HFFc6 (cell line): ENCODE data around the gene BRMS1. TPM values are rescaled to one million over a fixed set of nuclear protein-coding genes. Genes with fewer than 3 reads are reported as not detected.
"Not testable (repeated sequence)": the region's sequence is repeated elsewhere in the genome, so short reads cannot be mapped to it uniquely, and the experiment has no call there.

Experiments
- DNase-seq: peaks from one replicate; pipeline ENCODE4 v3.0.0-alpha.2; 2018
- H3K27ac Mint-ChIP-seq: 2 replicates; pipeline ENCODE4 v1.8.0; 2020; ENCODE audit warnings: mild to moderate bottlenecking, mixed read lengths
- H3K27me3 Mint-ChIP-seq: 2 replicates; pipeline ENCODE4 v1.8.0; 2021; ENCODE audit warnings: mild to moderate bottlenecking, moderate library complexity, mixed read lengths; ENCODE audit not compliant: insufficient read depth
- H3K36me3 Mint-ChIP-seq: 2 replicates; pipeline ENCODE4 v1.8.0; 2021; ENCODE audit warnings: low read depth, mixed read lengths
- H3K4me1 Mint-ChIP-seq: 2 replicates; pipeline ENCODE4 v1.8.0; 2020; ENCODE audit warnings: low read depth, mixed read lengths
- H3K4me3 Mint-ChIP-seq: 2 replicates; pipeline ENCODE4 v1.8.0; 2020; ENCODE audit warnings: mild to moderate bottlenecking, moderate library complexity, mixed read lengths
- H3K9me3 Mint-ChIP-seq: 2 replicates; pipeline ENCODE4 v1.8.0; 2020; ENCODE audit warnings: mild to moderate bottlenecking, mixed read lengths
- total RNA-seq, 6 experiments: library from RNA; stranded (reverse); fragmentation: NEBNext Ultra II Directional; extraction: Animal tissue kit (Norgen Biotek cat#: 25700); gene quantifications; 2 replicates in 1 of 6; 3 replicates in 5 of 6; pipeline ENCODE4 v1.2.3, GENCODE V29; 2021
- TF ChIP-seq, protein P1 (sequence below): fragments of 200-600 bp; sonication (generic); IDR thresholded peaks from 2 replicates; pipeline ENCODE4 v1.5.0; 2021; ENCODE audit warnings: antibody characterized with exemption, mild to moderate bottlenecking

BRMS1 gene
- total RNA-seq, 6 experiments from 2014 or later: 41.2 to 66.6 (median 61.2) TPM

DNA sequence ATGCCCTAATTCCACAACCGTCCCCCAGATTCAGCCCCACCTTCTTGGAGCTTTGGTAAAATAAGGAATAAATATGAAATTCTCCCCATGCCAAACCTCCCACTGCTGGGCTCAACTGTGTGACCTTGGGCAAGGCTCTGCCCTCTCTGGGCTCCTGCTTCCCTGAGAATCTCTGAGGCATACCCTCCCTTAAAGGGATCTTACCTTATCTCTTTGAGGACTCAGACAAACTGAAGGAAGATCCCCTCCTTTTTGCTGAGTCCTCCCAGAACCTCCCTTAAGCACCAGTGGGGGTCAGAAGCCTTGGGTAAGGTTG is 30.8 kb downstream of the BRMS1 start:
- peaks cover 55% of the 10 kb centered on the region for H3K4me1 Mint-ChIP-seq
- DNase-seq: no peak
- peak overlapping the region; percentile 97 for H3K27ac Mint-ChIP-seq
- peaks cover 9% of the 10 kb centered on the region for H3K27me3 Mint-ChIP-seq
- peaks cover 22% of the 10 kb centered on the region for H3K36me3 Mint-ChIP-seq
- H3K4me3 Mint-ChIP-seq: peak overlapping the region; percentile 91
- H3K9me3 Mint-ChIP-seq: peaks cover 4% of the 10 kb centered on the region; the same call in 1 of the 2 replicates
- TF ChIP-seq, protein P1, sequence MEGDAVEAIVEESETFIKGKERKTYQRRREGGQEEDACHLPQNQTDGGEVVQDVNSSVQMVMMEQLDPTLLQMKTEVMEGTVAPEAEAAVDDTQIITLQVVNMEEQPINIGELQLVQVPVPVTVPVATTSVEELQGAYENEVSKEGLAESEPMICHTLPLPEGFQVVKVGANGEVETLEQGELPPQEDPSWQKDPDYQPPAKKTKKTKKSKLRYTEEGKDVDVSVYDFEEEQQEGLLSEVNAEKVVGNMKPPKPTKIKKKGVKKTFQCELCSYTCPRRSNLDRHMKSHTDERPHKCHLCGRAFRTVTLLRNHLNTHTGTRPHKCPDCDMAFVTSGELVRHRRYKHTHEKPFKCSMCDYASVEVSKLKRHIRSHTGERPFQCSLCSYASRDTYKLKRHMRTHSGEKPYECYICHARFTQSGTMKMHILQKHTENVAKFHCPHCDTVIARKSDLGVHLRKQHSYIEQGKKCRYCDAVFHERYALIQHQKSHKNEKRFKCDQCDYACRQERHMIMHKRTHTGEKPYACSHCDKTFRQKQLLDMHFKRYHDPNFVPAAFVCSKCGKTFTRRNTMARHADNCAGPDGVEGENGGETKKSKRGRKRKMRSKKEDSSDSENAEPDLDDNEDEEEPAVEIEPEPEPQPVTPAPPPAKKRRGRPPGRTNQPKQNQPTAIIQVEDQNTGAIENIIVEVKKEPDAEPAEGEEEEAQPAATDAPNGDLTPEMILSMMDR: no peak

DNA sequence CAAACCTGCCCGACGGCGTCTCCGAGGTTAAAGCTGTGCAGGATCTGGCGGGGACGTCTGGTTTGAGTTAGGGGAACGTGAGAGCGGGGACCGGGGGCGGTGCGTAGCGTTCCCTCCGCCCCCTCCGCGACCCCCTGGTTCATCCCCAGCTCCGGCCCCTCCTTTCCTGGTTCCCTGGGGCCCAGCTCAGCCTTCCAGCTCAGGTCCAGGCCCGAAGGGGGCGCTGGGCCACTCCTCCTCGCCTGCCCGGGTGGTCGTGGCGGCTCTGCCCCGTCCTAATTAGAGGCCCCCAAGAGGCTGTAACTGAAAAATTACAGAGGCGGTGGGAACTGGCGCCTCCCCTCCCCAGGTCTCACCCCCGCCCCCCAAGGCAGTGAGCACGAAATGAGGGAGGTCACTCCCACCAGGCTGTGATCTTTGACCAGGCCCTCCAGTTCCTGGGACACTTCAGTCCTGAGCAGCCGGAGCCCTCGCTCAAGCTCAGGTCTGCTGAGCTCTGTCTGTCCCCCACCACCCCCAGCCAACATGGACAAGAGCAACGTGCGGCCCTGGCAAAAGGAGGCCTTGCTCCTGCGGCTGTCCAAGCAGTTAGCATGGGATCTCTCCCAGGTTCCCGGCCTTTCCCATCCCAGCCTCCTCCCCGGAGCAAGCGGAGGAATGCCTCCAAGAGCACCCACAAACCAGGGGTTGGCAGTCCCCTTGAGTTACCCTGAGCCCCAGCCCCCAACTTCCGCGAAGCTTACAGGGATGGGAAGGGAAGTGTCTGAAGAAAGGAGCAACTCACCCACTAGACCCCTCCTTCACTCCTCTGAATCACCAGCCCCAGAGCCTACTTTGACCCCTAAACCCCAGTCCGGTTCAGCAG is 31.4 kb downstream of the BRMS1 start:
- peaks cover 9% of the 10 kb centered on the region for H3K27me3 Mint-ChIP-seq
- peaks cover 22% of the 10 kb centered on the region for H3K36me3 Mint-ChIP-seq
- peak overlapping the region; percentile 91 for H3K4me3 Mint-ChIP-seq
- H3K4me1 Mint-ChIP-seq: peaks cover 49% of the 10 kb centered on the region
- TF ChIP-seq, protein P1: peak; percentile 74
- DNase-seq: no peak
- peaks cover under 1% of the 10 kb centered on the region; the same call in 1 of the 2 replicates for H3K9me3 Mint-ChIP-seq
- H3K27ac Mint-ChIP-seq: peak overlapping the region; percentile 97

DNA sequence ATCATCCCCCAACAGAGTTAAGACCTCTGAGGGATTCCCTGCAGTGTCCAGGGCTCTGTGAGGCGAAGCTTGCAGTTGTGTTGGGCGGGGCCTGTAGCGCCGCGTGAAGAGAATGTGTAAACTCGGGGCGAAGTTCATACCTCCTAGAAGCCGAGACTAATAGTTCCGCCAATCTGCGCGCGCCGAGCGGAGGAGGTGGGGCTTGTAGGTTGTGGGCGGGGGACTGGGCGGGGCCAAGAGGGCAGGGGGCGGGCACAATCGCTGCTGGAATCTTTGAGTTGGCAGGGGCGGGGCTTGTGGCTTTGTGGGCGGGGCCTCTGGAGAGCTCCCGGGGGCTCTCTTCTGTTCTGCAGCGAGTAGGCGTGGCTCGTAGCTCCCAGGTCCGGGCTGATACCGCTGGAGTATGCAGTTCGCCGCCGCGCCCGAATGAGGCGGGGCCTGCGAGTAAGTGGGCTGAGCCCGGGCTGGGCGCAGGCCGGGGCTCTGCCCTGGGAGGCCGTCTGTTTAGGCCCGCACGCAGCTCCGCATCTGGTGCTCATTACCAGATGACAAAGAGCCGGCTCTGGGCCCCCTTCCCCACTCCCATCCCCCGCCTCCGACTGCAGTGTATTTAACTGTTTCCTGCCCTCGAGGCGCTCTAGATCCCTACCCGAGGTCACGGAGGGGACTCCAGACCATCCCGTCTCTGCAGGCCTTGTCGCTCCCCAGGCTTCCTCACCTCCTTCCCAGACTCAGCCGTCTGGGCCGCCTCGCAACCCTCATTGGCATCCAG is 32.2 kb downstream of the BRMS1 start:
- peaks cover 41% of the 10 kb centered on the region for H3K4me1 Mint-ChIP-seq
- peaks cover 9% of the 10 kb centered on the region for H3K27me3 Mint-ChIP-seq
- DNase-seq: peak; percentile 99
- peaks cover 22% of the 10 kb centered on the region for H3K36me3 Mint-ChIP-seq
- peak overlapping the region; percentile 91 for H3K4me3 Mint-ChIP-seq
- TF ChIP-seq, protein P1: no peak
- H3K9me3 Mint-ChIP-seq: no peaks in the 10 kb centered on the region
- peak overlapping the region; percentile 97 for H3K27ac Mint-ChIP-seq

DNA sequence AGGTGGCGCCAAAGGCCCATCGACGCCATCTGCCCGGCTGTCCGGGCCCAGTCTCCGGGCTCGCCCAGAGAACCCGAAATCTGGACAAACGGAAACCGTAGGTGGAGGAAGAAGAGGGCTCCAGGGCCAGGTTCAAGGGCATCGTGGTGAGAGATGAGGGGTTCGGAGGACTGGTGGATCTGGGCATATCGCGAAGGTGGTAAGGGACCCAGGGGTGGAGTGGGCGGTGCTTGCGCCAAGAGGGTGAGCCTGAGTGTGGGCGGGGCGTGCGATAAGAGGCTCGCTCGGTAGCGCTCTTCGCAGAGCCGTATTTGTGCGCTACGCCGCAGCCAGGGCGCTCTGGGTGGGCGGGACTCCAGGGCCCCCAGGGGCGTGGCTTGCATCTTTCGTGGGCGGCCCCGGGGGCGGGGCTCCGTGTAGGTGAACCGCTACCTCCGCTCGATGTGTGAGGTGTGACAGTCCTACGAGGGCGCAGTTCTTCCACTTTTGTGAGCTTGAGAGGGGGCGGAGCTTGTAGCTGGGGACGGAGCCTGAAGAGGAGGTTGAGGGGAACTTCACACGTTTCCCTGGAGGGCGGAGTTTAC is 32.8 kb downstream of the BRMS1 start:
- peaks cover 9% of the 10 kb centered on the region for H3K27me3 Mint-ChIP-seq
- H3K27ac Mint-ChIP-seq: peak overlapping the region; percentile 97
- H3K4me3 Mint-ChIP-seq: peak overlapping the region; percentile 90
- TF ChIP-seq, protein P1: peak; percentile 87
- peaks cover 22% of the 10 kb centered on the region for H3K36me3 Mint-ChIP-seq
- DNase-seq: peak; percentile 72
- H3K4me1 Mint-ChIP-seq: peaks cover 34% of the 10 kb centered on the region
- H3K9me3 Mint-ChIP-seq: no peaks in the 10 kb centered on the region

DNA sequence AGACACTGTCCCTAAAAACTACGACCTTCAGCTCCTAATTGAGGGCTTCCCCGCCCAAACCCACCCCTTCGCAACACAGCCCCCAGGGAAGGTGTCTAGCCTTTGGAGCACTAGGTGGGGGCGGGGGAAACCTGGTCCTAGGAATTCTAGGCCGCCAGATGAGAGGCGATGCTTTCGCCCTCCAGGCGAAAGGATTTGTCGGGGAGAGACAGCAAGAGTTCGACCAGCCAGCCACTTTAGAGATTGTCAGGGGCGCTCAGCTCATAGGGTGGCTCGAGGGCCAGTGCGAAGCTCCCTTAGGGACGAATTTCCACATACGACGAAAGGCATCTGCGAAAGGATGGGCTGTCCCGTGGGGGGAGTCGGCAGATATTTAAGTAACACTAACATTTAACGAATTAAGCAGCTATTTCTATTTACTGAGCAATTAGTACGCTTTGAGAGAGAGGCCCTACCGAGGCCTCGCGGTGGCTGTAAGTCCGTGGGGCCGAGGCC is 33.4 kb downstream of the BRMS1 start:
- Mint-ChIP-seq H3K9me3 (no peaks in the 10 kb centered on the region), H3K4me1 (peaks cover 34% of the 10 kb centered on the region), H3K36me3 (peaks cover 22% of the 10 kb centered on the region), H3K27me3 (peaks cover 9% of the 10 kb centered on the region), H3K27ac (peak overlapping the region; percentile 97), H3K4me3 (peak overlapping the region; percentile 90)
- TF ChIP-seq, protein P1: no peak
- no peak for DNase-seq

DNA sequence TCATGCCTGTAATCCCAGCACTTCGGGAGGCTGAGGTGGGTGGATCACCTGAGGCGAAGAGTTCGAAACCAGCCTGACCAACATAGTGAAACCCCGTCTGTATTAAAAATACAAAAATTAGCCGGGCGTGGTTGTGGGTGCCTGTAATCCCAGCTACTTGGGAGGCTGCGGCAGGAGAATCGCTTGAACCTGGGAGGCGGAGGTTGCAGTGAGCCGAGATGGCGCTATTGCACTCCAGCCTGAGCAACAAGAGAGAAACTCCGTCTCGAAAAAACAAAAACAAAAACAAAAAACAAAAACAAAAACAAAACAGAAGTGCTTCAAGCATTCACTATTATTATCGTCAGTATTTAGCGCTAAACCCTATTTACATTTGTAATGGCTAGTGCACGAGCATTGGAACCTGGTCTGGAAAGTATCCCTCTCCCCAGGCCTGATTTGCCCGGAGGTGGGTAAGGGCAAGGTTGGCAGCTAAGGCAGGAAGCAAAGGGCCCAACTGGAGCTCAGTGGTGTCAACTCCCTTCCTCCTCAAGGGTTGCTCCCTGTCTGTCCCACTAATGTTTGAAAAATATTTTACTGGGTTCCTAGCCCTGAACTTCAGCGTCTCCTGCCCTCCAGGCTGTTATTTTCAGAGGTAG is 34.0 kb downstream of the BRMS1 start:
- H3K9me3 Mint-ChIP-seq, H3K4me3 Mint-ChIP-seq, H3K27ac Mint-ChIP-seq, H3K27me3 Mint-ChIP-seq, DNase-seq: not testable (repeated sequence)
- Mint-ChIP-seq H3K36me3 (peaks cover 20% of the 10 kb centered on the region), H3K4me1 (peaks cover 31% of the 10 kb centered on the region)
